ENCODE measurements around the gene CALB2.
"Not testable (repeated sequence)": the region's sequence is repeated elsewhere in the genome, so short reads cannot be mapped to it uniquely, and the experiment has no call there.

The CALB2 gene, protein sequence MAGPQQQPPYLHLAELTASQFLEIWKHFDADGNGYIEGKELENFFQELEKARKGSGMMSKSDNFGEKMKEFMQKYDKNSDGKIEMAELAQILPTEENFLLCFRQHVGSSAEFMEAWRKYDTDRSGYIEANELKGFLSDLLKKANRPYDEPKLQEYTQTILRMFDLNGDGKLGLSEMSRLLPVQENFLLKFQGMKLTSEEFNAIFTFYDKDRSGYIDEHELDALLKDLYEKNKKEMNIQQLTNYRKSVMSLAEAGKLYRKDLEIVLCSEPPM

GRCh38 chr16:71358464-71358998 lies at the start of gene CALB2:
Gene CALB2 (plus strand): TSS chr16:71358723. CDS start chr16:71358793, 70 bp downstream.
- DNase-seq (ENCODE audit: low read depth in 2 of 2) = peak in 1 of 2 experiments; percentile 20

DNA sequence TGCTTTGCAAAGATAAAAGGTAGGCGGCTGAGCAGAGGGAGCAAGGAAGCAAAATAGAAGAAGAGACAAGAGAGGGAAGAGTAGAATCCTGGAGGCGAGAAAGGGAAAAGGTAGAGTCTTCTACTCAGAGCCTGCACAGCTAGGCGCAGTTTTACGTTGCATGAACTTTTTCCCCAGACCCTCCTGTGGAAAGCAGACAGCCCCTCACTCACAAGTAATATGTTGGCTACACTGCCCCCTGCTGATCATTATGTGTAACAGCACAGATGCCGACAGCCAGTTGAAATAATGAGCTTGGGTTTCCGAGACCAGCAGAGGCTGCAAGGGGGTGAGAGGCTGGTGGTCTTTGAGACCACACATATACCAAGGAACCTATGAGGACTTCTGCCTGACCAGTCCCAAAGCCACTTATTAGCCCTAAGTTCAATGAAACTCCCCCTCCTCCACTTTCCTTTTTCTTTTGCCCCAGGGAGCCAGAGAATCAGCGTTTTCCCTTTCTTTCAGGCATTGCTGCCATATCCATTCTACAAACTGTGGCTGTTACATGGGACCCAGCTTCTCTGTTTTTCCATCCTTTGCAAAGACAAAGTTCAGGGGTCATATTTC lies 46.9 kb upstream of the CALB2 start:
- DNase-seq (ENCODE audit: low read depth in 2 of 2) = peak in 1 of 2 experiments; percentile 3

GRCh38 chr16:71313591-71313990 lies 44.9 kb upstream of the CALB2 start:
- not testable (repeated sequence) for DNase-seq (ENCODE audit: low read depth in 2 of 2)

DNA sequence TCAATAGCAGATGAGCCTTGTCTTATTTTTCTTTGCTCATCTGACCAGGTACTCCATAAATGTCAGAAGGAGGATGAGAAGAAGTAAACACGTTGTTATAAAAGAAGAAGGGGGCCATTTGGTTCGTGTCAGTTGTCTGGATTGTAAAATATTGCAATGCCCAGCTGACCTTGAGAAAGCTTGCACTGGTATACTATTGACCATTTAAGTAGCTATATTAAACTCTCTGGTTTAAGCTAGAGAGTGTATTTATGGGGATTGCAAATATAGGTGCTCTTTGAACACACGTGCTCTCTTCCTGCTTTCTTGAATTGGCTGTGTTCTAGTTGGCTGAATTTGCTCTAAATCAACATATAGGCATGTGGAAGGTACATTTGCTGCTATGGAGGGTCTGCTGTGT lies 43.3 kb upstream of the CALB2 start:
- DNase-seq (ENCODE audit: low read depth in 2 of 2) = no peak

GRCh38 chr16:71319999-71320398 lies 38.5 kb upstream of the CALB2 start:
- no peak for DNase-seq (ENCODE audit: low read depth in 2 of 2)

DNA sequence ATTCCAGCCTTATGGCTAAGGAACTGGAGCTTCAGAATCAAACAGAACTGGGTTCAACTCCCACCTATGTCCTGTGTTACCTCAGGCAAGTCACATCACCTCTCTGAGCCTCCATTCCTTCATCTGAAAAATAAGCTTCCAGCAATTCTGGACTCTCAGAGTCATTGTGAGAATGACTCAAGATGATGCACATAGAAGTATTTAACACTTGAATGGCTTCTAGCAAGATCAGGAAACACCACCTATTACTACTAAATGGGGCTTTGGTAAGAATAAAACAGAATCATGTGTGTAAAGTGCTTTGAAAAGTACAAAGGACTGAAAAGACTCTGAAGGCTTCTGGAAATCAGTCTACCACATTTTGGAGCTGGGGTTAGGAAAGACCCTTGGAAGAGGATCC lies 30.8 kb upstream of the CALB2 start:
- no peak for DNase-seq (ENCODE audit: low read depth in 2 of 2)

GRCh38 chr16:71328151-71328550 lies 30.4 kb upstream of the CALB2 start:
- DNase-seq (ENCODE audit: low read depth in 2 of 2) = no peak

DNA sequence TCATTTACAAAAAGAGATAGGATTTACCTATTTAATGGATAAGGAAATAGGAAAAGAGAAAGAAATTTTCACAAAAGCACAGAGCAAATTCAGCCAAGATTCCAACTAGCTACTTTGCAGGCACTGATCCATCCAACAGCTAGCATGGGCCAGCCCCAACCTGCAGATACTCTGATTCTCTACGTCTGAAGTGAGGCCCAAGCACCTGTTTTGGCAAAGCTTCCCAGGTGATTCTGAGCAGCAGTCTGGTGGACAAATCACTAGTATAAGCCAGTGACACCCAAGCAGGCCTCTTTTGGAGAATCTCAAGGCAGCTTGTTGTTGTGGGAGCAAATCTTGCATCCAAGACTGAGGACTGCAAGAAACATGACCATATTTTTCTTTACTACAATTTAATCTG lies 20.9 kb upstream of the CALB2 start:
- DNase-seq (ENCODE audit: low read depth in 2 of 2) = no peak

GRCh38 chr16:71338193-71338592 lies 20.3 kb upstream of the CALB2 start:
- DNase-seq (ENCODE audit: low read depth in 2 of 2) = no peak

- DNase-seq (ENCODE audit: low read depth in 2 of 2) = no peak
Observed at GRCh38 chr16:71338632-71339031, 19.9 kb upstream of the CALB2 start.

DNA sequence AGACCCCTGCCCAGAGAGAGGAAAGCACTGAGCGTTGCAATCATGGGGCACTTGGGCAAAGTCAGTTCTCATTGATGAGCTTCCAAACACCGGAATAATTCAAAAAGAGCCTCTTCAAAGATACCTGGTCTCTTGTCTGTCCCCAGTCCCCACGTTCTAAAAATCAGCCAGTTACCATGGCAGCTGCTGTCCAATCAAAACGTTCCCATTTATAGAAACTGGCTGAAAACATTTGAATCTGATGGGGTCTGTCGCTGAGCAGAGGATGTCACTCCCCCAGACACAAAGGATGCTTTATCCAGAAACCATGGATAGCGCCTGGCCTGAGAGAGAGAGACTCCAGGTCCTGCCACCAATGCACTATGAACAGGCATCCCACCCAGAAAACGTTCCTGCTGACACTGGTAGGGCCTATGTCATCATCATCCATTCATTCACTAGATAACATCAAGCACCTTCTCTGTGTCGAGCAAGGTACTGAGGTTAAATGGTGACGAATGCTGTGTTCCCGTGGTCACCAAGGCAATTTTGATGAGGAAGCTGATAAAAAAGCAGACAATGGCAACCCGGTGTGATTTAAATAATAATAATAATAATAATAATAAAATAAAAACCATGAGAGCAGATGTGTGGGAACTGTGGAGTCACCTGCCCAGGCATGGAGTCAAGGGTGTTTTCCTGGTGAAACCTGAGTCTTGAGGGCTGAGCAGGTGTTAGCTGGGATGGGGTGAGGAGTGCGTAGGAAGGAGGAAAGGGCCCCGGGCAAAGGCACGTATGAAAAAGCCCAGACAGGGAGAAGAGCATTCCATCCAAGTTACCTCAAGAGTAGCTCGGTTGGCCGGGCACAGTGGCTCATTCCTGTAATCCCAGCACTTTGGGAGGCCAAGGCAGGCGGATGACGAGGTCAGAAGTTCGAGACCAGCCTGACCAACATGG lies 19.0 kb upstream of the CALB2 start:
- DNase-seq (ENCODE audit: low read depth in 2 of 2) = no peak

- no peak for DNase-seq (ENCODE audit: low read depth in 2 of 2)
Observed at GRCh38 chr16:71340406-71340805, 18.1 kb upstream of the CALB2 start.

- DNase-seq (ENCODE audit: low read depth in 2 of 2) = no peak
Observed at GRCh38 chr16:71341881-71342280, 16.6 kb upstream of the CALB2 start.

DNA sequence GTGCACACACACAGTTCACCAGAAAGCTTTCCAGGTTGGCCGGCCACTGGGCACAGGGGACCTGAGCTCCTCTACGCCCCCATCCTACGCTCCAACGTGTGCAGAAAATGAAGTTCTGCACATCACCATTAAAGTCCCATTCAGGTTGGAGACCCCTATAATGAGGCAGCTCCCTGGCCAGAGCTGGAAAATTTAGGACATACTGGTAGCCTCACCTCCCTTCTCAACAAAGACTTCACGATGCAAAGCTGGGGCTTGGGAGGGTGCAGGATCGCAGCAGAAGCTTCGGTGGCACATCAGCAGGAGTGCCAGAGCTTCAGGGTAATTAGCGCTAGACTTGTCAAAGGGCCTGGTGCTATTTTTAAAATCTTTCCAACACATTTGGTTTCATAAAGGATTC lies 15.4 kb upstream of the CALB2 start:
- DNase-seq (ENCODE audit: low read depth in 2 of 2) = no peak

DNA sequence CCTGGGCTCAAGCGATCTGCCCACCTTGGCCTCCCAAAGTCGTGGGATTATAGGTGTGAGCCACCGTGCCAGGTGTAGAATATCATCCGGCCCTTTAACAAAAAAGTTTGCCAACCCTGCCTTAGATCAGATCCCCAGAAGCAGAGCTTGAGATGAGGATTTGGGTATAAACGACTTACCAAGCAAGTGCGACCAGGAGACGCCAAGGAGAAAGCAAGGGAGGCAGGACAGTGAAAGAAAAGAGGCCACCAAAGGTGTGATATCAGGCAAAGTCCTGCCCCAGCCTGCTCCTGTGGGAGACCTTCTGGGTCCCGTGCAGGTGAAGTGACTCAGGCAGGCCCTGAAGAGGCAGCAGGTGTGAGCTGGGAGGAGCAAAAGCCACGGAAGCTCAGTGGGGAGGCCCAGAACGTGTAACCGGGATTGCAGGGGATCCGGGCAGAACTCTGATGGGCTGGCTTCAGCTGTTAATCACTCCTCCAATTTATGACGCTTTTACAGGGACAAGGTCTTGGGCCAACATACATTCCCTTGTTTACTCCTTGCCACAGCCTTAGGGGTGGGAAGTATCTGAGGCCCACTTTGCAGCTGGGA lies 14.1 kb upstream of the CALB2 start:
- no peak for DNase-seq (ENCODE audit: low read depth in 2 of 2)

- no peak for DNase-seq (ENCODE audit: low read depth in 2 of 2)
Observed at GRCh38 chr16:71345031-71345430, 13.5 kb upstream of the CALB2 start.

DNA sequence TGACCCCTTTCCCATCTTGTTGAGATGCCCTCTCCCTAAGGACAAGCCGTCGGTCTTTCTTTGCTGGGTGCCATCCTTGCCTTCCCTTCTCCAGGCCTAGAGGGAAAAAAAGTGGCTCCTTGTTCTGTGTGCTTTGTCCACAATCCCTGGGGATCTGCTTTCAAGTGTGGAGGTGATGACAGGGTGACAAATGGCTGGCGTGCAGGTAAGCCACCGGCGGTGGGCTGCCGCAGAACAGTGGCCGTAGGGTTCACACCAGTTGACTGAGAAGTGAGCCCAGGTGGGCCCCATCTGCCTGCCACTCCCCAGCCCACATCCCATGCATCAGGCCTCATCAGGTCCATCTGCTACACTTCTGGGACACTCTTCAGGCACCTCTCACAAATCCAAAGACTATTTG lies 11.4 kb upstream of the CALB2 start:
- no peak for DNase-seq (ENCODE audit: low read depth in 2 of 2)

DNA sequence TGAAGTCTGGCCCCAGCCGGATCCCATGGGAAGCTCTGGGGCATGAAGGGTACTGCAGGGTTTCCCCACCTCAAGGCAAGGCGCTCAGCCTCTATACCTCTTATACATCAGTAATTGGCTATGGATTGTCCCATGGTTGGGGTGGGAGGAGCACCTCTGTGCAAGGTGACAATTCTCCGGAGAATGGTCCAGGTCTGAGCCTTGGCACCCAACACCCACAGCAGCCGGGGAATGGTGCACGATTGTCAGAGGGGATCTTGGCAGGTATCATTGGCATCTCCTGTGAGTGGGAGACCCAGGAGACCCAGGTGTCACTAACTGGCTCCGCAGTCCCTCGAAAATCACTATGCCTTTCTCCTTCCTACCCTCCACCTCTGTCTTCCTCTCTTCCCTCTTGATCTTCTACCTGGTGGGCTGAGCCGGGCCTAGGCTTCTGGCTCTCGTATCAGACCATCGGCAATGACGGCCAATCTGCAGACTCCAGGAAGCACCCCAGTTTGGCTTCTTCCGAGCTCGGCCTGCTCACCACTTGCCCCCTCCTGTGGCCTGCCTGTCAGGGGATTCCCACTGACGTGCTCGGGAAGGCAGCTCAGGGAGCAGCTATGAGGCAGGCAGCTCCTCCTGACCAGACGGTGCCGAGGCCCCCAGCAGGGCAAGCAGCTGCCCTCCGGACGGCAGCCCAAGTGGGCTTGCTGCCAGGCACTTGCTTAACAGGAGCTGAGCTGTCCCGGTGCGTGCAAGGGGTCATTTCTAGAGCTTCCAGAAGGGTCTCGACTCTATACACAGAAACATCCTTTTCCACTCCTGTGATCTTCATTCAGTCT lies 10.0 kb upstream of the CALB2 start:
- DNase-seq (ENCODE audit: low read depth in 2 of 2) = no peak

DNA sequence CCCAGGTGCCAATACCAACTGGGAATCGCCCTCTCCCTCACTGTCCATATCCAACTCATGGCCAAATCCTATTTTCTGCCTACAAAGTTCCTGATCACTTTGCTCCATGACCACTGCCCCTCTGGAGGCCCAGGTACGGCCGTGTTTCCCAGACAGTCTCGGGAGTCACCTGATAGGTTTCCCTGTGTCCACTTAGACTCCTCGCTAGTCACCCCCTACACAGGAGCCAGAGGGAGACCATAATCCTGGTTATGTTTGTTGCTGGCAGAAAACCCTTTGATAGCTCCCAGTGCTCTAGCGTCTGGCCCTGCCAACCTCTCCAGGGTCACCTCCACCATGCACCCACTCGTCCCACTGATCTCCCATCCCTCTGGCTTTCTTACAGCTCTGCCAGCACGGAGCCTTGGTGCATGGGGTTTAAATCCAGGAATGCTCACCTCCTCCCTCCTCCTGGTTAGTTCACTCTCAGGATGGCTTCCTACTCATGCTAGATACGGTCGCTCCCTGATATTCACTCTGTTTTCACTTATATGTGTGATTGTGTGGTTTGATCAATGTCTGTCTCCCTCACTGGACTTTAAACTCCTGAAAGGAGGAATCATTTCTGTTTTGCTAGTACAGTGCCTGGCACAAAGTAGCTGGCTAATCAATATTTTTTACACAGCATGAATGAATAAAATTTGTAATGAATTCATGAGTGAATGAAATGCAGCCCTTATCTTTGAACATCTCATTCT lies 7.5 kb upstream of the CALB2 start:
- no peak for DNase-seq (ENCODE audit: low read depth in 2 of 2)

DNA sequence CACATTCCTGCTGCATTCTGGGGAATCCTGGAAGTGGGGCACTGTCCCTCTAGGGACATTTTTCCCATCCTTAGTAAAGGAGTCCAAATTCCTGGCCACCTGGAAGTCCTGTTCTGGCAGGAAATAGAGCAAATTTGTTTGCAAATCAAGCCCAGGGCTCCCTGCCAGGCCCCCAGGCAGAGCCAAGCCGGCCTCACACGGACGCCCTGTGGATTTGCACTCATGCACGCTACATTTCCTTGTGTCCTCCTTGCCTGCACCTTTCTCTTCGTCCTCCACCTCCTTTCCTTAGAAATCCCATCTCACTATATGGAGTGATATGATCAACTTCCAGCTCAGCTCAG lies 7.0 kb upstream of the CALB2 start:
- no peak for DNase-seq (ENCODE audit: low read depth in 2 of 2)

- DNase-seq (ENCODE audit: low read depth in 2 of 2) = no peak
Observed at GRCh38 chr16:71352466-71352865, 6.1 kb upstream of the CALB2 start.
